GM19238 (cell line): Measurements from ENCODE around the gene ADCY7.

Experiments
- DNase-seq: peaks from one replicate; pipeline ENCODE4 v3.0.0; 2011; ENCODE audit warnings: low spot score; ENCODE audit not compliant: insufficient read length

The ADCY7 gene

GRCh38 chr16:50281391-50282009 is 15.1 kb downstream of the ADCY7 start:
- DNase-seq, result no peak

- DNase-seq, result peak; percentile 87
Measured at GRCh38 chr16:50282010-50282538, 15.7 kb downstream of the ADCY7 start.

- no peak for DNase-seq
Measured at GRCh38 chr16:50282955-50283631, 16.7 kb downstream of the ADCY7 start.

- DNase-seq, result no peak
Measured at GRCh38 chr16:50284131-50284911, 18.0 kb downstream of the ADCY7 start.

DNA sequence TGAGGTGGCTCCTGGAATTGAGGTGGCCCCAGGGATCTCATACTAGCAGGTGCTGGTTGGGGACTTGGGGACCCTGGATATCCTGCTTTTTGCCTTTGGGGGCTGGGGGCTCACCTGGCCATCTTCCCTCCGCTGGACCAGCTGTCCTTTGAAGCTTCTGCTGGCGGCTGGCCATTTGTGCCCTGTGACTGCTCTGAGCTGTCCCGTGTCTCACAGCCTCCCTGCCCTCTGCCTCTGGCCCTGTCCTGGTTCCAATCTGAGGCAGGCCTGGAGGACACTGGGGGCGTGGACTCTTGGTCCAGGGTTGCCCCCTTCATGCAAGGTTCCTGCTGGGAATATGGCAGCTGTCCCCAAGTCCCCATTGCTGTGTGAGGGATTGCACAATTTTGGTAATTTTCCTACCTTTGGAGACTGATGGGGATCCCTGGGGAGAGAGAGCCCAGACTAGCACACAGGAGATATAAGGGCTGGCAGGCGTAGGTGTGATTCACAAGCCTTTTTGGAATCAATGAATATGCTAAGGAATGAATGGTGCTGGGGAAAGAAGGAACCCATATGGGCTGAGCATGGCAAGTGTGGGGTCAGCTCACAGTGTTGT is 19.2 kb downstream of the ADCY7 start:
- DNase-seq, result no peak

GRCh38 chr16:50286681-50287080 is 20.3 kb downstream of the ADCY7 start:
- no peak for DNase-seq

DNA sequence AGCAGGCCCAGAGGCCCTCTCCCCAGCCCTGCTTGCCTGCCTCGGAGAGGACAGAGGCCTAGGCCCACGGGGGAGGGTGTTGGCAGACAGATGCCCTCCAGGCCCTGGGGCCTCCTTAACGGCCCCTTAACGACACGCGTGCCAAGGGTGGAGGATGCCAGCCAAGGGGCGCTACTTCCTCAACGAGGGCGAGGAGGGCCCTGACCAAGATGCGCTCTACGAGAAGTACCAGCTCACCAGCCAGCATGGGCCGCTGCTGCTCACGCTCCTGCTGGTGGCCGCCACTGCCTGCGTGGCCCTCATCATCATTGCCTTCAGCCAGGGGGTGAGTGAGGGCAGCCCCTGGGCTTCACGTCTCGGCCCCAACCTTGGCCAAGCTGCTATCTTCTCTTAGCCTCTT is 21.7 kb downstream of the ADCY7 start:
- DNase-seq, result no peak

DNA sequence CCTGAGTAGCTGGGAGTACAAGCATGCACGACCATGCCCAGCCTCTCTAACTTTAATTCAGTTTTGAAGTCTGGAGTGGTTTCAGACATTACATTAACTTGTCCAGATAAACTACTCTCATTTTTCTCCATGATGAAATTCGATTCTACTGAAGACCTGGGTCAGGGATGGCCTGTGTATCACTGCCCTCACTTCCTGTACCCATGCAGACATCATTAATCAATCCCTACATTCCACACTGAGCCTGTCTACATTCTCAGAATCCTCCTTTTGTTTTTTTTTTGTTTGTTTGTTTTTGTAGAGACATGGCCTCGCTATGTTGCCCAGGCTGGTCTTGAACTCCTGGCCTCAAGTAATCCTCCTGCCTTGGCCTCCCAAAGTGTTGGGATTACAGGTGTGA is 22.6 kb downstream of the ADCY7 start:
- DNase-seq, result no peak

DNA sequence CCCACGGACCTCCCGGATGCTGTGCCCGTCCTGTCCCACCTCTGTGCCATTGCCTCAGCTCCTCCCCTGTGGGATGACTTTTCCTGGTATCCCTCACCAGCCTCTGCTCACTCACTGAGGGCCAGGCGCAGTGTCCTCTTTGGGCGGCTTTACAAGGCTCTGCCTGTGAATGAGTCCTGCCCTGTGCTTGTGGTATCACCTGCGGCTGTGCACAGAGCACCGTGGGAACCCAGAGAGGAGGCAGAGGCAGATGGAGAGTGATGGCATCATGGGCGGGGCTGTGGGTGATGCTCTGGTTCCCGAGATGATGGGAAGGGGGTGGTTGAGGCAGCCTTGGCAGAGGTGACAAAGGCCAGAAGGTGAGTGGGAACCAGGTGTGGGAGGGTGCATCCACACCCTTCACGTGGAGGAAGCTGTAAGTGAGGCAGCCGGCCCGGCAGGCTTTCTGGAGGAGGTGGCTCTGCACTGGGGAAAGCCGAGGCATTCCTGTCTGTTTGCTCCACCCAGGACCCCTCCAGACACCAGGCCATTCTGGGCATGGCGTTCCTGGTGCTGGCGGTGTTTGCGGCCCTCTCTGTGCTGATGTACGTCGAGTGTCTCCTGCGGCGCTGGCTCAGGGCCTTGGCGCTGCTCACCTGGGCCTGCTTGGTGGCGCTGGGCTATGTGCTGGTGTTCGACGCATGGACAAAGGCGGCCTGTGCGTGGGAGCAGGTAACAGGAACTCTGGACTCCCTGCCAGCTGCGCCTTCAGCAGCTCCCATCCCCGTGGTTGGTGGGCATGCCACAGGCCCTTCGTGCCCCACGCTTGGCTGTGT is 23.8 kb downstream of the ADCY7 start:
- DNase-seq, result no peak

DNA sequence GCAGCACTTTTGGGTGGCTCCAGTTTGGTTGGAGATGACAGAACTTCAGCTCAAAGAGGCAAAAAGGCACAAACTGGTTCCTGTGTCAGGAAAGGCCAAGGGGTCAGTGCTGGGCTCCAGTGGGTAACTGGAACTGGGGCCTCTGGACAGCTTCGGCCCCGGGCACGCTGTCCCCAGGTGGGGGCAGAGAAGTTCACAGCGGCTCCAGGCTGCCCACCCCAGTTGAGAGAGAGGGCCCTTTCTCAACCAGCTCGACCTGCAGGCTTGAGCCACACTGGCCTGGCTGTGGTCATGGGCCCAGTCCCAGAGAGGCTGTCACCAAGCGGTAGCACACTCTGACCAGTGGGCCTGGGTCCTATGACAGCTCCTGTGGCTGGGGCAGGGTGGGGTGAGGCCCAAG is 24.5 kb downstream of the ADCY7 start:
- DNase-seq, result no peak

DNA sequence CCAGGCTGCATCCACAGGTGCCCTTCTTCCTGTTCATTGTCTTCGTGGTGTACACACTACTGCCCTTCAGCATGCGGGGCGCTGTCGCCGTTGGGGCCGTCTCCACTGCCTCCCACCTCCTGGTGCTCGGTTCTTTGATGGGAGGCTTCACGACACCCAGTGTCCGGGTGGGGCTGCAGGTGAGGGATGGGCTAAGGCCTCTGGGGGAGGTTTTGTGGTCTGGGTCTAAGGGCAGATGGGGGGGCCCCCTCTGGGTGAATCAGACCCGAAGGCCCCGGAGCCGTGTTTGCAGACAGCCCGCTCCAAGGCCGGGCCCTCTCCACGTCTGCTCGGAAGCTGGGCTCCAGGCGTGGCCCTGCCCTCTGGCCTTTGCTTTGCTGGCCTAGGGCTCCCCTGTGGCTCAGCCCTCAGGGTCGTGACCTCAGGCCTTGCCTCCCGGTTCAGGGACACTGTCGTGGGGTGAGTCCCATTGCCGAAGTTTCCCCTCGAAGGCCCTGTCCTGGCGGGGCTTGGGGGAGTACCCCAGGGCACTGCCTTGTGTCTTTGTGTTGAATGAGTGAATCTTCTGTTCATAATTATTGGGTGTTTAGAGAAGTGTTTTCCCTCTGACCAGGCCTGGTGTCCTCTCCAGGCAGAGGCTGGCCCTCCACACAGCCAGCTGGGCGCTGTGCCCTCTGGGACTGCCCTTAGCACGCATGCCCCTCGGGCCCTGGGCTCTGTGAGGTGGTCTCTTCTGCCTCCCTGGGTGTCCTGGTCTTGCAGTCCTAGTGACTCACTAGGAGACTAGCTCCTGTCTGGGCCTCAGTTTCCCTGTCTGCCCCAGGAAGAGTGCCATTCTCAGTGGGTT is 25.6 kb downstream of the ADCY7 start:
- no peak for DNase-seq

GRCh38 chr16:50292566-50292948 is 26.2 kb downstream of the ADCY7 start:
- no peak for DNase-seq

- no peak for DNase-seq
Measured at GRCh38 chr16:50293041-50293783, 26.9 kb downstream of the ADCY7 start.

GRCh38 chr16:50293994-50294855 is 27.9 kb downstream of the ADCY7 start:
- no peak for DNase-seq

DNA sequence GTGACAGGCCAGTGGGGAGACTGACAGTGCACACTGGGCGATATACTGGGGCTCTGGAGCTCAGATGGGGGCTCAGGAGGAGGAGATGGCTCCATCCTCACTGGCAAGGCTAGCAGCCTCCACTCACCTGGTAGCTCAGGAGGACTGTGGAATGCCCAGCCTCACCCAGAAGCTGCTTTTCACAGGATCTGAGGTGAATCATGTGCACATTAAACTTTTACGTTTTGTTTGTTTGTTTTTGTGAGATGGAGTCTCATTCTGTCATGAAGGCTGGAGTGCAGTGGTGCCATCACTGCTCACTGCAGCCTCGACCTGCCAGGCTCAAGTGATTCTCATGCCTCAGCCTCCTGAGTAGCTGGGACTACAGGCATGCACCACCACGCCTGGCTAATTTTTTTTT is 28.6 kb downstream of the ADCY7 start:
- no peak for DNase-seq

DNA sequence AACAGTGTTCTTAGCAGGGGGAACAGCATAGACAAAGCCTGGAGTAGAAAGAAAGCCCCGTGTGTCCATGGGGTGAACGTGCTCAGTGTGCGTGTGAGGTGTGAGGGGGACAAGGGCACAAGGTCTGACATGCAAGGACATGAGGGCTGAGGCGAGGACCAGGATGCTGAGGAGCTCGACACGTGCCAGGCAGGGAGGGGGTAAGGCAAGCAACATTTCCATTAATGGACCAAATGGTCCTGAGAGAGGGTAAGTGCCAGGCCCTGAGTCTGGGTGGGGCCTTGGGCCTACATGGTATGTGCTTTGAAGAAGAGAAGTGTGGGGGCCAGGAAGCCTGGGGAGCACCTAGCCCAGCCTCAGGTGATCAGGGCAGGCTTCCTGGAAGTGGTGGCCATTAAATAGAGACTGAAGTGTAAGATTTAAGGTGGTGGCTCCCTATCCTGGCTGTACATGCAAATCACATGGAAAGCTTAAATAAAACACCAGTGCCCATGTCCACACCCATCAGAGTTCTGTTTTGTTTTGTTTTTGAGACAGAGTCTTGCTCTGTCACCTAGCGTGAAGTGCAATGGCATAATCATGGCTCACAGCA is 29.3 kb downstream of the ADCY7 start:
- DNase-seq, result no peak

DNA sequence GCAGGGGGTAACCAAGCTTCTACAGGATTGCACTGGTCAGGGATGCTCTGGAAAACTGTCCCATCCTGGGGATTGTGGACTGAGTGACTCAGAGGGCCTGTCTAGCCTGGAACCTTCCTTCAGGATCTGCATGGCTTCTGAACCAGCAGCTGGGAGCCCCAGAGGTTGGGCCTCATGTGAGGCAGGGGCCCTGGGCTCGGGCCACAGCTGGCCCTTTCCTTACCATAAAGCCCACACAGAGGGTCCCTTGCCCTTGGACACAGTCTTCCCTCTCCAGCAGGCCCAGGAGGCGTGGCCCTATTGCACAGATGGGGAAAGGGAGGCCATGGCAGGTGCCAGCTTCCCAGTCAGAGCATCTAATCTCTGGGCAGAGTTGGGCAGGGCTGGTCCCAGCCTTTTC is 30.5 kb downstream of the ADCY7 start:
- no peak for DNase-seq
